Ishikawa (cell line): ENCODE measurements around the gene MAX.

ENCODE experiments used
- CEBPB ChIP-seq: IDR thresholded peaks from 2 replicates; pipeline ENCODE4 v1.6.1; 2012
- CREB1 ChIP-seq: IDR thresholded peaks from 2 replicates; pipeline ENCODE4 v1.6.1; 2012; ENCODE audit warnings: low read depth
- EGR1 ChIP-seq: IDR thresholded peaks from 2 replicates; pipeline ENCODE4 v1.6.1; 2012
- EP300 ChIP-seq: IDR thresholded peaks from 2 replicates; pipeline ENCODE4 v1.6.1; 2012; ENCODE audit warnings: borderline replicate concordance
- FOXM1 ChIP-seq: IDR thresholded peaks from 2 replicates; pipeline ENCODE4 v1.6.1; 2012; ENCODE audit warnings: low read depth, borderline replicate concordance
- NFIC ChIP-seq: IDR thresholded peaks from 2 replicates; pipeline ENCODE4 v1.6.1; 2012
- RAD21 ChIP-seq: IDR thresholded peaks from 2 replicates; pipeline ENCODE4 v1.6.1; 2012; ENCODE audit warnings: low read depth
- TAF1 ChIP-seq: IDR thresholded peaks from 2 replicates; pipeline ENCODE4 v1.6.1; 2012; ENCODE audit warnings: low read depth, mild to moderate bottlenecking
- TCF12 ChIP-seq: IDR thresholded peaks from 2 replicates; pipeline ENCODE4 v1.6.1; 2012; ENCODE audit warnings: low read depth
- TEAD4 ChIP-seq: IDR thresholded peaks from 2 replicates; pipeline ENCODE4 v1.6.1; 2012
- YY1 ChIP-seq: IDR thresholded peaks from 2 replicates; pipeline ENCODE4 v1.6.1; 2012; ENCODE audit warnings: low read depth
- ZBTB7A ChIP-seq: IDR thresholded peaks from 2 replicates; pipeline ENCODE4 v1.6.1; 2012; ENCODE audit warnings: low read depth
- TF ChIP-seq, protein P1 (sequence below): IDR thresholded peaks from 2 replicates; pipeline ENCODE4 v1.6.1; 2012
- TF ChIP-seq, protein P2 (sequence below): IDR thresholded peaks from 2 replicates; pipeline ENCODE4 v1.6.1; 2012; ENCODE audit warnings: low read depth, mild to moderate bottlenecking
- TF ChIP-seq, protein P3 (sequence below): IDR thresholded peaks from 2 replicates; pipeline ENCODE4 v1.6.1; 2012

The MAX gene

DNA sequence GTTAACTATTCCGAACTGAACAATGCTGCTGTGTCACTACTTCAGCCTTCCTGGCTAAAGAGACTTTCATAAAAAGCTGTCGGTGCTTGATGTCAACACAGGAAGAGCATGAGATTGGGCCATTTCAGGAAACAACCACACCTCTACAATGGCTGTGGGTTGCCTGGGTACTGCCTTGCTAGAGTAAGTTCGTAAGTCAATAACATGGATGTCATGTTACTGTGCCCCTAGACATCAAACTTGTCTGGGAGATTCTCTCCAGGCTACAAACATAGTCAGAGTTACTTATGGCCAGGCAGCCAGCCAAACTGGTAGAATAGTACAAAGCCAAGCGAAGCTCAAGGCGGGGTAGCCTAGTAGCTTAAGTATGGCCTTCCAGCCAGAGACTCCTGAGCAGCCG lies 23.1 kb downstream of the MAX start:
- TF ChIP-seq TEAD4: no peak
- TF ChIP-seq NFIC: no peak
- TF ChIP-seq, protein P1, sequence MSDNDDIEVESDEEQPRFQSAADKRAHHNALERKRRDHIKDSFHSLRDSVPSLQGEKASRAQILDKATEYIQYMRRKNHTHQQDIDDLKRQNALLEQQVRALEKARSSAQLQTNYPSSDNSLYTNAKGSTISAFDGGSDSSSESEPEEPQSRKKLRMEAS: no peak
- no peak for TF ChIP-seq RAD21
- no peak for TF ChIP-seq FOXM1
- TF ChIP-seq CEBPB: no peak
- TF ChIP-seq EGR1: no peak
- TF ChIP-seq EP300: no peak
- TF ChIP-seq, protein P2, sequence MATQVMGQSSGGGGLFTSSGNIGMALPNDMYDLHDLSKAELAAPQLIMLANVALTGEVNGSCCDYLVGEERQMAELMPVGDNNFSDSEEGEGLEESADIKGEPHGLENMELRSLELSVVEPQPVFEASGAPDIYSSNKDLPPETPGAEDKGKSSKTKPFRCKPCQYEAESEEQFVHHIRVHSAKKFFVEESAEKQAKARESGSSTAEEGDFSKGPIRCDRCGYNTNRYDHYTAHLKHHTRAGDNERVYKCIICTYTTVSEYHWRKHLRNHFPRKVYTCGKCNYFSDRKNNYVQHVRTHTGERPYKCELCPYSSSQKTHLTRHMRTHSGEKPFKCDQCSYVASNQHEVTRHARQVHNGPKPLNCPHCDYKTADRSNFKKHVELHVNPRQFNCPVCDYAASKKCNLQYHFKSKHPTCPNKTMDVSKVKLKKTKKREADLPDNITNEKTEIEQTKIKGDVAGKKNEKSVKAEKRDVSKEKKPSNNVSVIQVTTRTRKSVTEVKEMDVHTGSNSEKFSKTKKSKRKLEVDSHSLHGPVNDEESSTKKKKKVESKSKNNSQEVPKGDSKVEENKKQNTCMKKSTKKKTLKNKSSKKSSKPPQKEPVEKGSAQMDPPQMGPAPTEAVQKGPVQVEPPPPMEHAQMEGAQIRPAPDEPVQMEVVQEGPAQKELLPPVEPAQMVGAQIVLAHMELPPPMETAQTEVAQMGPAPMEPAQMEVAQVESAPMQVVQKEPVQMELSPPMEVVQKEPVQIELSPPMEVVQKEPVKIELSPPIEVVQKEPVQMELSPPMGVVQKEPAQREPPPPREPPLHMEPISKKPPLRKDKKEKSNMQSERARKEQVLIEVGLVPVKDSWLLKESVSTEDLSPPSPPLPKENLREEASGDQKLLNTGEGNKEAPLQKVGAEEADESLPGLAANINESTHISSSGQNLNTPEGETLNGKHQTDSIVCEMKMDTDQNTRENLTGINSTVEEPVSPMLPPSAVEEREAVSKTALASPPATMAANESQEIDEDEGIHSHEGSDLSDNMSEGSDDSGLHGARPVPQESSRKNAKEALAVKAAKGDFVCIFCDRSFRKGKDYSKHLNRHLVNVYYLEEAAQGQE: no peak
- TF ChIP-seq TAF1: no peak
- TF ChIP-seq, protein P3, sequence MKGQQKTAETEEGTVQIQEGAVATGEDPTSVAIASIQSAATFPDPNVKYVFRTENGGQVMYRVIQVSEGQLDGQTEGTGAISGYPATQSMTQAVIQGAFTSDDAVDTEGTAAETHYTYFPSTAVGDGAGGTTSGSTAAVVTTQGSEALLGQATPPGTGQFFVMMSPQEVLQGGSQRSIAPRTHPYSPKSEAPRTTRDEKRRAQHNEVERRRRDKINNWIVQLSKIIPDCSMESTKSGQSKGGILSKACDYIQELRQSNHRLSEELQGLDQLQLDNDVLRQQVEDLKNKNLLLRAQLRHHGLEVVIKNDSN: no peak
- TF ChIP-seq CREB1: no peak
- no peak for TF ChIP-seq YY1
- TF ChIP-seq ZBTB7A: no peak
- TF ChIP-seq TCF12: no peak

DNA sequence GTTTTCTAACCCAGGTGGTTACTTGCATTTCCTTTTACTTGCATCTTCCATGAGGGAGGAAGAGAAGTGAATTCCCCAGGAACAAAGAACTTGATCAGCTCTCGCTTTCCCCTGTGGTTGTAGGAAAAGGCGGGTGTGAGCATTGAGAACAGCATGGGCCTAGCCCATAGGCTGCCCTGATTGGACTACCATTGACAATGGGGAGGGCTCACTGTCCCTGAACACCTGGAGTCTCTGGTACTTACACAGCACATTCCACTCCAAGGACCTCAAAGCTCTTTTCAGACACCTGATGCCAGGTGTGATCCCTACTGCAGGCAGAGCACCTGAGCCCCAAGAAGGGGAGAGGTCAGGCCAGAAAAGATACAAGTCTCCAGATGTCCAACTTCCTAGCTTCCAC lies 25.0 kb downstream of the MAX start:
- TF ChIP-seq RAD21 (no peak), FOXM1 (no peak), NFIC (no peak), EGR1 (no peak), EP300 (no peak), TAF1 (no peak), ZBTB7A (no peak), TCF12 (no peak)
- TF ChIP-seq, protein P3: no peak
- TF ChIP-seq, protein P1: no peak

DNA sequence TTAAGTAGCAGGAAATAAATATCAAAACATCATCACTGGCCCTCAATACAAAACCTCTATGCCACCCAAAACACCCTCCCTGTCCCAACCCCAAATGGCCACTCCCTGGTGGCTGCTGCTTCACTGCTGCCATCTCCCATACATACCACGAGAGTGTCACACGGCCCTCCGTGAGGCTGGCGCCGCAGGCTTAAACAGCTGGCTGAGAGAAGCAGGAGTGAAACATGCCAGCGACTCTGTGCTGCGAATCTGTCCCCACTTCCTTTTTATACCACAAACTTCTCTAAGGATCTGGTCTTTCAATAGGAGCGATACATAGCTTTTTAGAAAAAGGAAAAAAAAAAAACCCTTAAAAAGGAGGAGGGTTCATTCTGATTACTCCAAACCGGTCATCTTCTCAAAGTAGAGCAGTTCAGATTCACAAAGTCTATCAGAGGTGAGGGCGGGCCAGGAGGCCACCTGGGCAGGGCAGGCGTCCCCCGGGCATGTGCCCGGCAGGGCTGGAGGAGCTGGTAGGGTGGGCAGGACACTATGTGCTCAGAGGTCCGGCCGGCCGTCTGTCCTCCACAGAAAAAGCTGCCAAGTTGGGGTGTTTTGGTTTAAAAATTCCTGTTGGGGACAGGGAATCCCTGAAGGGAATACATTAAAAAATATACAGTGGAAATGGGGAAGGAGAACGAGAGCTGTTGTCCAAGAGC lies 26.5 kb downstream of the MAX start:
- TF ChIP-seq EP300: no peak
- TF ChIP-seq, protein P3: no peak
- TF ChIP-seq YY1: no peak
- no peak for TF ChIP-seq CREB1
- TF ChIP-seq ZBTB7A: no peak
- TF ChIP-seq EGR1: no peak
- no peak for TF ChIP-seq CEBPB

DNA sequence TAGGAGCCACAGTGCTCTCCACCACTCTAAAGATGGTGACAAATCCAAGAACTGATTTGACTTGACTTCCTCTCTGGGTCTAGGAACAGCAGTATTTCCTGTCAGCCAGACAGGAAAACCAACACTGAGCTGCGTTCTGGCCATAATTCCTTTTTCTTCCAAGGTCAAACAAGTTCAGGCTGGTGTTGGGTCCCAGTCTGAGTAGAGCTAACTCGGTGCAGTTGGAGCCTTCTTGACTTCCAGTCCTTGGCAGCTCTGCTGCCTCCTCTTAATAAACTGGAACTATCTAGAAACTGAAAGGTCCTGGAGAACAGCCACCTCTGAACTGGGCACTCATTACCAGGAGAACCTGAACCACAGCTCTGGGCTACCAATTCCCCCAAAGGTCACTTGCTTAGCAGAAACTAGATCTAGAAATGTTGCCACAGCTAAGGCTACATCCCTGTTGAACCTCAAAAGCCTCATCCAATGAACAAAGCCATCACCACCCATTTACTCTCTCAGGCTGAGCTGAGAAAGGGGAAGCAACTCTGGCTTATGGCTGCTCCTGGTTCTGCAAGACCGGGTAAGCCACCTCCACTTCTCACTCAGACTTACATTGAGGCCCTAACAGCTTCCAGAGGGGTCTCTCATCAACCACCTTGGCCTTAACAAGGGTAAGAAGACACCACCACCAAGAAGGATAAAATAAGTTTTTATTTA lies 27.7 kb downstream of the MAX start:
- TF ChIP-seq ZBTB7A: no peak
- TF ChIP-seq, protein P1: no peak
- TF ChIP-seq, protein P2: no peak
- no peak for TF ChIP-seq FOXM1
- TF ChIP-seq CREB1: no peak
- no peak for TF ChIP-seq EGR1
- no peak for TF ChIP-seq TAF1
- no peak for TF ChIP-seq RAD21
- TF ChIP-seq YY1: no peak

DNA sequence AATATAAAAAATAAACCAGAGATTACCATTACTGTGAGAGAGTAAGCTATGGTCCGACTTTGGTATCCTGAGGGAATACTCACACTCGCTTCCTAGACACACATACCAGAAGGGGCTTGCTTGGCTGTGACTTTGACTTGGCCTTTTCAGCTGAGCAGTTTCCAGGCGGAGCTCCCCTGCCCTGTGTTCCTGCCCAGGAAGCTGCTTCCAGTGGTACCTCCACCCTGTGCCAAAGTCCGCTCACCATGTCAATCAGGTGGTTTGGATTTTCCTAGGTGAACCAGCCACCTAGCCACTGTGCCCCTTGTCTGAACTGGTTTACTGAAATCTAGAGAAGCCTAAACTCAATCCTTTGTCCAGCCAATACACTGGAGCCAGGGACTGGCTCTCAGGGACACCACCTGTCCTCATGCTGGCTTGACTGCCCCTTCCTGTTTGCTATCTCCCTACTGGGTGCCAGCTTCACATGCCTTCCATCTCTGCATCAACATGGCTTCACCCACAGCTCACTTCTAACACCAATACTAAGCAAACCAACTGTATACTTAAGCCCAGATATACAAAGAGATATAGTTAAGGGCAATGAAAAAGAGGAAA lies 28.6 kb downstream of the MAX start:
- TF ChIP-seq YY1 (no peak), NFIC (no peak), ZBTB7A (no peak), CREB1 (no peak), RAD21 (no peak), EP300 (no peak), EGR1 (no peak), TEAD4 (no peak), FOXM1 (no peak), TAF1 (no peak), CEBPB (no peak)
- TF ChIP-seq, protein P2: no peak
- TF ChIP-seq, protein P1: no peak
- TF ChIP-seq, protein P3: no peak
